ENCODE data around the gene LRP1B.

LRP1B gene

GRCh38 chr2:140639628-140640027 lies 1491.2 kb downstream of the LRP1B start:
- DNase-seq (ENCODE audit: low read depth in 2 of 2) = no peak

GRCh38 chr2:140630557-140630956 lies 1500.3 kb downstream of the LRP1B start:
- no peak for DNase-seq (ENCODE audit: low read depth in 2 of 2)

GRCh38 chr2:140627885-140628284 lies 1502.9 kb downstream of the LRP1B start:
- DNase-seq (ENCODE audit: low read depth in 2 of 2) = no peak

- no peak for DNase-seq (ENCODE audit: low read depth in 2 of 2)
Measured at GRCh38 chr2:140627136-140627535, 1503.7 kb downstream of the LRP1B start.

- no peak for DNase-seq (ENCODE audit: low read depth in 2 of 2)
Measured at GRCh38 chr2:140624200-140624599, 1506.6 kb downstream of the LRP1B start.

GRCh38 chr2:140621583-140622362 lies 1509.0 kb downstream of the LRP1B start:
- DNase-seq (ENCODE audit: low read depth in 2 of 2) = no peak

GRCh38 chr2:140604788-140605187 lies 1526.0 kb downstream of the LRP1B start:
- DNase-seq (ENCODE audit: low read depth in 2 of 2) = no peak

GRCh38 chr2:140604096-140604495 lies 1526.7 kb downstream of the LRP1B start:
- DNase-seq (ENCODE audit: low read depth in 2 of 2) = no peak

- DNase-seq (ENCODE audit: low read depth in 2 of 2) = no peak
Measured at GRCh38 chr2:140603416-140603815, 1527.4 kb downstream of the LRP1B start.

- DNase-seq (ENCODE audit: low read depth in 2 of 2) = no peak
Measured at GRCh38 chr2:140601801-140602200, 1529.0 kb downstream of the LRP1B start.

GRCh38 chr2:140601342-140601741 lies 1529.5 kb downstream of the LRP1B start:
- DNase-seq (ENCODE audit: low read depth in 2 of 2) = no peak

GRCh38 chr2:140600116-140600515 lies 1530.7 kb downstream of the LRP1B start:
- peak; percentile 63 to 64 for DNase-seq (ENCODE audit: low read depth in 2 of 2)

- DNase-seq (ENCODE audit: low read depth in 2 of 2) = no peak
Measured at GRCh38 chr2:140597836-140598235, 1533.0 kb downstream of the LRP1B start.

- no peak for DNase-seq (ENCODE audit: low read depth in 2 of 2)
Measured at GRCh38 chr2:140597205-140597604, 1533.6 kb downstream of the LRP1B start.

GRCh38 chr2:140596447-140596846 lies 1534.4 kb downstream of the LRP1B start:
- no peak for DNase-seq (ENCODE audit: low read depth in 2 of 2)

- no peak for DNase-seq (ENCODE audit: low read depth in 2 of 2)
Measured at GRCh38 chr2:140595107-140595506, 1535.7 kb downstream of the LRP1B start.

- no peak for DNase-seq (ENCODE audit: low read depth in 2 of 2)
Measured at GRCh38 chr2:140593132-140593531, 1537.7 kb downstream of the LRP1B start.

GRCh38 chr2:140589696-140590095 lies 1541.1 kb downstream of the LRP1B start:
- DNase-seq (ENCODE audit: low read depth in 2 of 2) = no peak

- no peak for DNase-seq (ENCODE audit: low read depth in 2 of 2)
Measured at GRCh38 chr2:140589273-140589672, 1541.5 kb downstream of the LRP1B start.

- no peak for DNase-seq (ENCODE audit: low read depth in 2 of 2)
Measured at GRCh38 chr2:140586379-140586778, 1544.4 kb downstream of the LRP1B start.

GRCh38 chr2:140585016-140585415 lies 1545.8 kb downstream of the LRP1B start:
- no peak for DNase-seq (ENCODE audit: low read depth in 2 of 2)

- DNase-seq (ENCODE audit: low read depth in 2 of 2) = no peak
Measured at GRCh38 chr2:140584471-140584870, 1546.3 kb downstream of the LRP1B start.

- DNase-seq (ENCODE audit: low read depth in 2 of 2) = no peak
Measured at GRCh38 chr2:140580532-140581151, 1550.2 kb downstream of the LRP1B start.

Measured in fibroblast of skin of left quadriceps (primary cell).